Activated CD4-positive, alpha-beta memory T cell treated with anti-CD3 and anti-CD28 coated beads for 36 hours (primary cell): ENCODE results near the gene TMEM238. TPM values are rescaled to one million over a fixed set of nuclear protein-coding genes. Genes with fewer than 3 reads are reported as not detected.

ENCODE experiments used
- CTCF ChIA-PET: fragments of 350-600 bp; sonication (Branson Sonifier 250); formaldehyde crosslinking; loops from one replicate; lab custom pipeline; 2021; ENCODE audit warnings: antibody characterized with exemption, inconsistent platforms; lab: Charles Lee
- POLR2A ChIA-PET: fragments of 350-600 bp; sonication (Branson Sonifier 250); formaldehyde crosslinking; loops from one replicate; lab custom pipeline; 2021; ENCODE audit warnings: antibody characterized with exemption; lab: Charles Lee
- DNase-seq: peaks from one replicate; pipeline ENCODE4 v3.0.0-alpha.2; 2020
- H3K27ac Mint-ChIP-seq: one replicate; pipeline ENCODE4 v1.8.0; 2021; ENCODE audit warnings: mixed read lengths
- H3K27me3 Mint-ChIP-seq: one replicate; pipeline ENCODE4 v1.8.0; 2021; ENCODE audit warnings: mixed read lengths
- H3K36me3 Mint-ChIP-seq: one replicate; pipeline ENCODE4 v1.8.0; 2021; ENCODE audit warnings: mixed read lengths
- H3K4me1 Mint-ChIP-seq: one replicate; pipeline ENCODE4 v1.8.0; 2021; ENCODE audit warnings: low read depth, mixed read lengths
- H3K4me3 Mint-ChIP-seq: one replicate; pipeline ENCODE4 v1.8.0; 2021; ENCODE audit warnings: mild to moderate bottlenecking, mixed read lengths
- H3K9me3 Mint-ChIP-seq: one replicate; pipeline ENCODE4 v1.8.0; 2021; ENCODE audit warnings: mixed read lengths
- intact Hi-C: fragments of 100-400 bp; cut with micrococcal nuclease; formaldehyde crosslinking; loops from one replicate; pipeline ENCODE4 v1.15.1; 2023
- total RNA-seq, 2 experiments: library from RNA; stranded (reverse); gene quantifications; one replicate each; pipeline ENCODE4 v1.2.3, GENCODE V29; 2021

Gene TMEM238
- total RNA-seq, 2 experiments from 2014 or later, result 6.3 to 7.0 TPM

- peaks cover 13% of the 10 kb centered on the region for H3K4me1 Mint-ChIP-seq
- CTCF ChIA-PET, result interaction anchor here (0.8 to 1.5 kb wide), 3 partner anchors 13 to 211 kb away, joined by 3 to 5 read pairs (median 5); partner anchors contain the start of gene KMT5C
- no peak for DNase-seq
- H3K36me3 Mint-ChIP-seq, result no peaks in the 10 kb centered on the region
- H3K9me3 Mint-ChIP-seq, result no peaks in the 10 kb centered on the region
- no peak overlapping the region for H3K27ac Mint-ChIP-seq
- intact Hi-C loops, result no loop called here
- POLR2A ChIA-PET, result no interaction called here
- no peak overlapping the region for H3K4me3 Mint-ChIP-seq
- H3K27me3 Mint-ChIP-seq, result peaks cover 41% of the 10 kb centered on the region
Observed at GRCh38 chr19:55352040-55352439, 32.1 kb downstream of the TMEM238 start.

- POLR2A ChIA-PET, result no interaction called here
- Mint-ChIP-seq H3K9me3 (no peaks in the 10 kb centered on the region), H3K27me3 (peaks cover 38% of the 10 kb centered on the region), H3K36me3 (peaks cover under 1% of the 10 kb centered on the region), H3K4me1 (peaks cover 13% of the 10 kb centered on the region), H3K27ac (no peak overlapping the region), H3K4me3 (no peak overlapping the region)
- CTCF ChIA-PET, result no interaction called here
- DNase-seq, result no peak
- intact Hi-C loops, result no loop called here
Observed at GRCh38 chr19:55350620-55351315, 33.3 kb downstream of the TMEM238 start.

- POLR2A ChIA-PET, result interaction anchor here (1.1 to 1.6 kb wide), 3 partner anchors 10 to 36 kb away, joined by 3 to 8 read pairs (median 3); partner anchors contain the start of genes KMT5C and TMEM238
- Mint-ChIP-seq H3K27ac (no peak overlapping the region), H3K36me3 (peaks cover 10% of the 10 kb centered on the region), H3K27me3 (peaks cover 26% of the 10 kb centered on the region), H3K9me3 (no peaks in the 10 kb centered on the region), H3K4me3 (no peak overlapping the region), H3K4me1 (peaks cover 10% of the 10 kb centered on the region)
- intact Hi-C loops, result no loop called here
- CTCF ChIA-PET, result interaction anchor here (1.2 to 1.7 kb wide), 3 partner anchors 9 to 56 kb away, joined by 3 to 4 read pairs (median 4); partner anchors contain the start of gene KMT5C
- DNase-seq, result no peak
Observed at GRCh38 chr19:55348317-55349034, 35.6 kb downstream of the TMEM238 start.

GRCh38 chr19:55347442-55348009, 36.6 kb downstream of the TMEM238 start:
- DNase-seq, result no peak
- peaks cover 1% of the 10 kb centered on the region for H3K4me1 Mint-ChIP-seq
- intact Hi-C loops, result no loop called here
- peaks cover 17% of the 10 kb centered on the region for H3K27me3 Mint-ChIP-seq
- H3K9me3 Mint-ChIP-seq, result no peaks in the 10 kb centered on the region
- H3K27ac Mint-ChIP-seq, result no peak overlapping the region
- ChIA-PET POLR2A (no interaction called here), CTCF (interaction anchor here (0.6 to 1.2 kb wide), 2 partner anchors 12 to 46 kb away, joined by 3 read pairs; no protein-coding TSS in a partner anchor)
- H3K4me3 Mint-ChIP-seq, result no peak overlapping the region
- peaks cover 12% of the 10 kb centered on the region for H3K36me3 Mint-ChIP-seq

GRCh38 chr19:55346725-55347441, 37.2 kb downstream of the TMEM238 start:
- POLR2A ChIA-PET, result no interaction called here
- H3K4me1 Mint-ChIP-seq, result no peaks in the 10 kb centered on the region
- H3K4me3 Mint-ChIP-seq, result no peak overlapping the region
- intact Hi-C loops, result no loop called here
- H3K9me3 Mint-ChIP-seq, result no peaks in the 10 kb centered on the region
- CTCF ChIA-PET, result no interaction called here
- no peak overlapping the region for H3K27ac Mint-ChIP-seq
- DNase-seq, result no peak
- H3K27me3 Mint-ChIP-seq, result peaks cover 10% of the 10 kb centered on the region
- H3K36me3 Mint-ChIP-seq, result peaks cover 12% of the 10 kb centered on the region

- no peak overlapping the region for H3K27ac Mint-ChIP-seq
- CTCF ChIA-PET, result no interaction called here
- intact Hi-C loops, result no loop called here
Observed at GRCh38 chr19:55345818-55346724, 38.0 kb downstream of the TMEM238 start.

GRCh38 chr19:55345101-55345817, 38.8 kb downstream of the TMEM238 start:
- CTCF ChIA-PET, result no interaction called here

More at GRCh38 chr19:55345818-55346724, 38.0 kb downstream of the TMEM238 start:
- Mint-ChIP-seq H3K9me3 (no peaks in the 10 kb centered on the region), H3K36me3 (peaks cover 14% of the 10 kb centered on the region), H3K4me1 (peaks cover 6% of the 10 kb centered on the region), H3K27me3 (peaks cover 2% of the 10 kb centered on the region), H3K4me3 (no peak overlapping the region)
- no peak for DNase-seq
- POLR2A ChIA-PET, result no interaction called here

GRCh38 chr19:55344444-55344843, 39.6 kb downstream of the TMEM238 start:
- Mint-ChIP-seq H3K4me1 (peaks cover 8% of the 10 kb centered on the region), H3K4me3 (no peak overlapping the region), H3K27ac (no peak overlapping the region), H3K27me3 (no peaks in the 10 kb centered on the region), H3K9me3 (no peaks in the 10 kb centered on the region), H3K36me3 (peaks cover 14% of the 10 kb centered on the region)
- intact Hi-C loops, result no loop called here
- ChIA-PET POLR2A (no interaction called here), CTCF (no interaction called here)
- DNase-seq, result no peak

More at GRCh38 chr19:55345101-55345817, 38.8 kb downstream of the TMEM238 start:
- H3K4me3 Mint-ChIP-seq, result no peak overlapping the region
- DNase-seq, result no peak
- POLR2A ChIA-PET, result no interaction called here
- intact Hi-C loops, result no loop called here
- peaks cover 6% of the 10 kb centered on the region for H3K4me1 Mint-ChIP-seq
- H3K9me3 Mint-ChIP-seq, result no peaks in the 10 kb centered on the region
- peaks cover 14% of the 10 kb centered on the region for H3K36me3 Mint-ChIP-seq
- H3K27ac Mint-ChIP-seq, result no peak overlapping the region
- H3K27me3 Mint-ChIP-seq, result no peaks in the 10 kb centered on the region

- H3K9me3 Mint-ChIP-seq, result no peaks in the 10 kb centered on the region
- intact Hi-C loops, result no loop called here
- H3K27ac Mint-ChIP-seq, result no peak overlapping the region
- peak overlapping the region; percentile 66 for H3K4me3 Mint-ChIP-seq
- peaks cover 14% of the 10 kb centered on the region for H3K36me3 Mint-ChIP-seq
- H3K27me3 Mint-ChIP-seq, result peaks cover 3% of the 10 kb centered on the region
- ChIA-PET CTCF (no interaction called here), POLR2A (interaction anchor here (1.3 kb wide), 1 partner anchor 41 kb away, joined by 3 read pairs; no protein-coding TSS in a partner anchor)
- H3K4me1 Mint-ChIP-seq, result peaks cover 13% of the 10 kb centered on the region
- no peak for DNase-seq
Observed at GRCh38 chr19:55341595-55342531, 42.2 kb downstream of the TMEM238 start.

- POLR2A ChIA-PET, result interaction anchor here (1.3 kb wide), 1 partner anchor 40 kb away, joined by 3 read pairs; no protein-coding TSS in a partner anchor
- Mint-ChIP-seq H3K27ac (peak overlapping the region; percentile 59), H3K4me1 (peaks cover 13% of the 10 kb centered on the region), H3K9me3 (no peaks in the 10 kb centered on the region), H3K27me3 (peaks cover 6% of the 10 kb centered on the region), H3K36me3 (peaks cover 14% of the 10 kb centered on the region), H3K4me3 (peak overlapping the region; percentile 87)
- peak; percentile 85 for DNase-seq
- intact Hi-C loops, result no loop called here
- CTCF ChIA-PET, result interaction anchor here (1.0 kb wide), 1 partner anchor 39 kb away, joined by 3 read pairs; no protein-coding TSS in a partner anchor
Observed at GRCh38 chr19:55341171-55341588, 42.9 kb downstream of the TMEM238 start.
